Activated B cell treated with CpG ODN at 0.5 μM for 24 hours (primary cell): ENCODE data around the gene BTBD19. TPM values are rescaled to one million over a fixed set of nuclear protein-coding genes. Genes with fewer than 3 reads are reported as not detected.

Source experiments
- ATAC-seq: fragments of 200-7000 bp; cut with Tn5 transposase; one replicate; pipeline ENCODE4 v1.10.0; 2021; ENCODE audit warnings: low read depth, mild to moderate bottlenecking, moderate library complexity
- CTCF ChIA-PET: fragments of 350-600 bp; sonication (Branson Sonifier 250); formaldehyde crosslinking; loops from one replicate; lab custom pipeline; 2021; ENCODE audit warnings: antibody characterized with exemption; lab: Charles Lee
- POLR2A ChIA-PET: fragments of 350-600 bp; sonication (Branson Sonifier 250); formaldehyde crosslinking; loops from one replicate; lab custom pipeline; 2021; ENCODE audit warnings: antibody characterized with exemption; lab: Charles Lee
- DNase-seq: peaks from one replicate; pipeline ENCODE4 v3.0.0; 2022
- H3K27ac Mint-ChIP-seq: one replicate; pipeline ENCODE4 v1.8.0; 2020; ENCODE audit warnings: mixed read lengths
- H3K27me3 Mint-ChIP-seq: one replicate; pipeline ENCODE4 v1.8.0; 2021; ENCODE audit warnings: mixed read lengths
- H3K36me3 Mint-ChIP-seq: one replicate; pipeline ENCODE4 v1.8.0; 2021; ENCODE audit warnings: low read depth, mixed read lengths
- H3K4me1 Mint-ChIP-seq: one replicate; pipeline ENCODE4 v1.8.0; 2021; ENCODE audit warnings: mixed read lengths
- H3K4me3 Mint-ChIP-seq: one replicate; pipeline ENCODE4 v1.8.0; 2020; ENCODE audit warnings: mild to moderate bottlenecking, mixed read lengths
- H3K9me3 Mint-ChIP-seq: one replicate; pipeline ENCODE4 v1.8.0; 2020; ENCODE audit warnings: mixed read lengths
- CTCF ChIP-seq: fragments of 200-600 bp; IDR thresholded peaks from one replicate; pipeline ENCODE4 v1.8.0; 2022; ENCODE audit warnings: antibody characterized with exemption, mild to moderate bottlenecking
- intact Hi-C: fragments of 100-400 bp; cut with micrococcal nuclease; formaldehyde crosslinking; loops from one replicate; pipeline ENCODE4 v1.15.1; 2024
- total RNA-seq: library from RNA; stranded (reverse); gene quantifications from 2 replicates; pipeline ENCODE4 v1.2.3, GENCODE V29; 2022

The BTBD19 gene
- total RNA-seq, 1 donor from 2014 or later, result 27.6 TPM

- DNase-seq (no peak), ATAC-seq (peak; percentile 9)
- CTCF ChIA-PET, result no interaction called here
- POLR2A ChIA-PET, result interaction anchor here (0.6 to 2.0 kb wide), 8 partner anchors 10 to 682 kb away, joined by 3 to 11 read pairs (median 4); partner anchors contain the start of genes HECTD3, PLK3 and RPS8
- Mint-ChIP-seq H3K9me3 (no peaks in the 10 kb centered on the region), H3K27me3 (peaks cover 4% of the 10 kb centered on the region), H3K4me3 (peak overlapping the region; percentile 64), H3K36me3 (no peaks in the 10 kb centered on the region), H3K27ac (no peak overlapping the region), H3K4me1 (peaks cover 6% of the 10 kb centered on the region)
- no peak for TF ChIP-seq CTCF
- intact Hi-C loops, result loop anchor here (2.0 kb wide), 1 partner anchor 56 kb away; no protein-coding TSS in a partner anchor
Measured at GRCh38 chr1:44842486-44842861, 34.2 kb downstream of the BTBD19 start.

GRCh38 chr1:44842862-44843655, 34.7 kb downstream of the BTBD19 start, which contains the start of gene PTCH2:
TSS of gene PTCH2 (minus strand) at chr1:44843253. CDS start at chr1:44842932, 321 bp downstream.
- H3K9me3 Mint-ChIP-seq, result no peaks in the 10 kb centered on the region
- peak; percentile 48 for DNase-seq
- TF ChIP-seq CTCF, result no peak
- peak within 1 kb of the TSS; percentile 64 for H3K4me3 Mint-ChIP-seq
- peak; percentile 78 for ATAC-seq
- ChIA-PET POLR2A (interaction anchor here (0.6 to 2.0 kb wide), 10 partner anchors 10 to 463 kb away, joined by 3 to 11 read pairs (median 6); partner anchors contain the start of genes HECTD3, PLK3, RNU5D-1 and RPS8), CTCF (interaction anchor here (0.9 to 1.1 kb wide), 2 partner anchors 43 to 168 kb away, joined by 3 read pairs; partner anchors contain the start of genes HECTD3, PLK3 and UROD)
- H3K4me1 Mint-ChIP-seq, result peaks cover 6% of the 10 kb centered on the region
- intact Hi-C loops, result loop anchor here (2.0 kb wide), 1 partner anchor 56 kb away; no protein-coding TSS in a partner anchor
- H3K36me3 Mint-ChIP-seq, result no peaks in the 10 kb centered on the region
- peaks cover 4% of the 10 kb centered on the region for H3K27me3 Mint-ChIP-seq
- no peak within 1 kb of the TSS for H3K27ac Mint-ChIP-seq

GRCh38 chr1:44846985-44847384, 38.7 kb downstream of the BTBD19 start:
- Mint-ChIP-seq H3K27ac (no peak overlapping the region), H3K4me3 (no peak overlapping the region), H3K27me3 (peaks cover 4% of the 10 kb centered on the region), H3K4me1 (peaks cover 13% of the 10 kb centered on the region), H3K9me3 (no peaks in the 10 kb centered on the region), H3K36me3 (peaks cover 6% of the 10 kb centered on the region)
- TF ChIP-seq CTCF, result no peak
- intact Hi-C loops, result no loop called here
- DNase-seq (no peak), ATAC-seq (no peak)
- POLR2A ChIA-PET, result interaction anchor here (0.9 kb wide), 1 partner anchor 116 kb away, joined by 4 read pairs; the partner anchor contains the start of gene RNU5D-1
- CTCF ChIA-PET, result interaction anchor here (1.5 kb wide), 1 partner anchor 10 kb away, joined by 4 read pairs; no protein-coding TSS in a partner anchor

- intact Hi-C loops, result no loop called here
- Mint-ChIP-seq H3K4me1 (peaks cover 10% of the 10 kb centered on the region), H3K36me3 (peaks cover 6% of the 10 kb centered on the region), H3K9me3 (no peaks in the 10 kb centered on the region), H3K4me3 (no peak overlapping the region), H3K27ac (no peak overlapping the region), H3K27me3 (no peaks in the 10 kb centered on the region)
- ATAC-seq, result no peak
- no peak for DNase-seq
- POLR2A ChIA-PET, result no interaction called here
- no peak for TF ChIP-seq CTCF
- CTCF ChIA-PET, result interaction anchor here (1.5 kb wide), 1 partner anchor 11 kb away, joined by 4 read pairs; no protein-coding TSS in a partner anchor
Measured at GRCh38 chr1:44847845-44848244, 39.5 kb downstream of the BTBD19 start.
